Naive B cell (primary cell): ENCODE measurements around the gene CARD10. TPM values are rescaled to one million over a fixed set of nuclear protein-coding genes. Genes with fewer than 3 reads are reported as not detected.

Source experiments
- ATAC-seq, 2 donors: fragments of 150-1000 bp; cut with Tn5 transposase; 2 replicates each; pipeline ENCODE4 v1.10.0; 2021; ENCODE audit warnings: low read depth in 2 of 2, mild to moderate bottlenecking in 2 of 2, moderate library complexity in 2 of 2
- DNase-seq: peaks from one replicate; pipeline ENCODE4 v3.0.0; 2022
- H3K27ac Mint-ChIP-seq, 6 donors: one replicate each; pipeline ENCODE4 v1.8.0; 2020 to 2022; ENCODE audit warnings: mild to moderate bottlenecking in 6 of 6, mixed read lengths in 6 of 6, moderate library complexity in 5 of 6, inconsistent platforms in 2 of 6
- H3K27me3 Mint-ChIP-seq, 3 donors: one replicate each; pipeline ENCODE4 v1.8.0; 2021 to 2022; ENCODE audit warnings: mixed read lengths in 3 of 3, mild to moderate bottlenecking in 1 of 3
- H3K36me3 Mint-ChIP-seq, 2 donors: one replicate each; pipeline ENCODE4 v1.8.0; 2020 to 2022; ENCODE audit warnings: mixed read lengths in 2 of 2, inconsistent platforms in 1 of 2, mild to moderate bottlenecking in 1 of 2
- H3K4me1 Mint-ChIP-seq, 3 donors: one replicate each; pipeline ENCODE4 v1.8.0; 2020 to 2022; ENCODE audit warnings: mixed read lengths in 3 of 3, inconsistent platforms in 1 of 3, mild to moderate bottlenecking in 1 of 3, moderate library complexity in 1 of 3
- H3K4me3 Mint-ChIP-seq, 8 donors: one replicate each; pipeline ENCODE4 v1.8.0; 2020 to 2022; ENCODE audit warnings: mild to moderate bottlenecking in 8 of 8, mixed read lengths in 8 of 8, moderate library complexity in 8 of 8, inconsistent platforms in 2 of 8
- H3K9me3 Mint-ChIP-seq, 7 donors: one replicate each; pipeline ENCODE4 v1.8.0; 2020 to 2022; ENCODE audit warnings: mixed read lengths in 7 of 7, mild to moderate bottlenecking in 5 of 7, inconsistent platforms in 2 of 7, moderate library complexity in 1 of 7
- polyA plus RNA-seq, 6 donors: library from polyadenylated mRNA; unstranded; fragments of 300-500 nt; fragmentation: Illumina TruSeq; gene quantifications; one replicate each; pipeline ENCODE4 v1.2.3, GENCODE V29; 2021; ENCODE audit warnings: low read depth in 6 of 6

CARD10 gene
- polyA plus RNA-seq, 6 donors from 2014 or later: not detected

GRCh38 chr22:37502342-37503182, 16.7 kb downstream of the CARD10 start:
- ATAC-seq (no peak), DNase-seq (no peak)
- Mint-ChIP-seq H3K27me3 (peaks cover 3 to 57% (median 21%) of the 10 kb centered on the region in 3 donors), H3K36me3 (no peaks in the 10 kb centered on the region), H3K9me3 (peaks cover 0 to 2% (median 0%) of the 10 kb centered on the region in 7 donors), H3K4me1 (peaks cover 5 to 10% (median 7%) of the 10 kb centered on the region in 3 donors), H3K27ac (no peak overlapping the region), H3K4me3 (no peak overlapping the region)

- Mint-ChIP-seq H3K36me3 (no peaks in the 10 kb centered on the region), H3K9me3 (peaks cover 0 to 2% (median 0%) of the 10 kb centered on the region in 7 donors), H3K27me3 (peaks cover 3 to 65% (median 29%) of the 10 kb centered on the region in 3 donors), H3K4me1 (peaks cover 5 to 10% (median 7%) of the 10 kb centered on the region in 3 donors), H3K4me3 (no peak overlapping the region), H3K27ac (peak overlapping the region in 2 of 6 donors; percentile 30 to 51)
- DNase-seq (no peak), ATAC-seq (no peak)
These were observed 17.4 kb downstream of the CARD10 start for GRCh38 chr22:37501610-37502341.

GRCh38 chr22:37500745-37501609, 18.2 kb downstream of the CARD10 start:
- Mint-ChIP-seq H3K36me3 (no peaks in the 10 kb centered on the region), H3K4me3 (no peak overlapping the region), H3K27ac (no peak overlapping the region), H3K27me3 (peaks cover 3 to 72% (median 29%) of the 10 kb centered on the region in 3 donors), H3K4me1 (peaks cover 5 to 10% (median 7%) of the 10 kb centered on the region in 3 donors), H3K9me3 (peaks cover 0 to 2% (median 0%) of the 10 kb centered on the region in 7 donors)
- DNase-seq (no peak), ATAC-seq (no peak)

GRCh38 chr22:37499789-37500540, 19.2 kb downstream of the CARD10 start:
- Mint-ChIP-seq H3K27me3 (peaks cover 3 to 74% (median 29%) of the 10 kb centered on the region in 3 donors), H3K9me3 (no peaks in the 10 kb centered on the region), H3K27ac (no peak overlapping the region), H3K36me3 (no peaks in the 10 kb centered on the region), H3K4me3 (no peak overlapping the region), H3K4me1 (peaks cover 5 to 10% (median 7%) of the 10 kb centered on the region in 3 donors)
- DNase-seq (no peak), ATAC-seq (no peak)

- peaks cover 3 to 71% (median 29%) of the 10 kb centered on the region in 3 donors for H3K27me3 Mint-ChIP-seq
- DNase-seq: no peak
- peak overlapping the region in 1 of 8 donors; percentile 40 for H3K4me3 Mint-ChIP-seq
These were observed 20.0 kb downstream of the CARD10 start for GRCh38 chr22:37499027-37499707.

GRCh38 chr22:37498289-37498909, 20.8 kb downstream of the CARD10 start:
- peak; percentile 96 to 99 for ATAC-seq
- Mint-ChIP-seq H3K27ac (peak overlapping the region in 1 of 6 donors; percentile 57), H3K9me3 (no peaks in the 10 kb centered on the region), H3K27me3 (peaks cover 3 to 72% (median 29%) of the 10 kb centered on the region in 3 donors), H3K4me1 (peaks cover 7 to 16% (median 9%) of the 10 kb centered on the region in 3 donors), H3K36me3 (no peaks in the 10 kb centered on the region), H3K4me3 (no peak overlapping the region)
- DNase-seq: peak; percentile 67

More at GRCh38 chr22:37499027-37499707, 20.0 kb downstream of the CARD10 start:
- Mint-ChIP-seq H3K9me3 (no peaks in the 10 kb centered on the region), H3K4me1 (peaks cover 5 to 10% (median 7%) of the 10 kb centered on the region in 3 donors), H3K27ac (no peak overlapping the region), H3K36me3 (no peaks in the 10 kb centered on the region)
- no peak for ATAC-seq

- Mint-ChIP-seq H3K27me3 (peaks cover 3 to 70% (median 29%) of the 10 kb centered on the region in 3 donors), H3K27ac (peak overlapping the region in 1 of 6 donors; percentile 88), H3K9me3 (no peaks in the 10 kb centered on the region), H3K36me3 (no peaks in the 10 kb centered on the region), H3K4me1 (peaks cover 14 to 25% (median 17%) of the 10 kb centered on the region in 3 donors), H3K4me3 (no peak overlapping the region)
- ATAC-seq (no peak), DNase-seq (no peak)
These were observed 22.1 kb downstream of the CARD10 start for GRCh38 chr22:37497062-37497599.

- no peak overlapping the region for H3K4me3 Mint-ChIP-seq
- H3K27ac Mint-ChIP-seq: no peak overlapping the region
- peaks cover 14 to 27% (median 17%) of the 10 kb centered on the region in 3 donors for H3K4me1 Mint-ChIP-seq
- DNase-seq: no peak
- H3K9me3 Mint-ChIP-seq: no peaks in the 10 kb centered on the region
- H3K36me3 Mint-ChIP-seq: no peaks in the 10 kb centered on the region
- no peak for ATAC-seq
- peaks cover 3 to 65% (median 28%) of the 10 kb centered on the region in 3 donors for H3K27me3 Mint-ChIP-seq
These were observed 22.6 kb downstream of the CARD10 start for GRCh38 chr22:37496651-37497050.

- ATAC-seq (no peak), DNase-seq (no peak)
- Mint-ChIP-seq H3K27ac (no peak overlapping the region), H3K4me3 (no peak overlapping the region), H3K27me3 (peaks cover 0 to 39% (median 8%) of the 10 kb centered on the region in 3 donors), H3K4me1 (peaks cover 16 to 49% (median 31%) of the 10 kb centered on the region in 3 donors), H3K36me3 (no peaks in the 10 kb centered on the region), H3K9me3 (no peaks in the 10 kb centered on the region)
These were observed 25.2 kb downstream of the CARD10 start for GRCh38 chr22:37493979-37494378.

- Mint-ChIP-seq H3K9me3 (no peaks in the 10 kb centered on the region), H3K27ac (peak overlapping the region in 2 of 6 donors; percentile 71 to 77), H3K27me3 (peaks cover 0 to 30% (median 8%) of the 10 kb centered on the region in 3 donors), H3K36me3 (no peaks in the 10 kb centered on the region), H3K4me1 (peaks cover 12 to 42% (median 26%) of the 10 kb centered on the region in 3 donors), H3K4me3 (no peak overlapping the region)
- DNase-seq: peak; percentile 29
- peak; percentile 65 to 70 for ATAC-seq
These were observed 26.5 kb downstream of the CARD10 start for GRCh38 chr22:37492428-37493344.
